HUES64 (cell line): ENCODE results near the gene GNG12. TPM values are rescaled to one million over a fixed set of nuclear protein-coding genes. Genes with fewer than 3 reads are reported as not detected.

ENCODE experiments used
- H3K27ac ChIP-seq: 2 replicates; pipeline ENCODE4 v1.7.0; 2013; ENCODE audit warnings: low read depth, low read length, inconsistent platforms
- H3K27me3 ChIP-seq: 2 replicates; pipeline ENCODE4 v1.6.1; 2013; ENCODE audit warnings: mild to moderate bottlenecking, low read length; ENCODE audit not compliant: insufficient read depth
- H3K36me3 ChIP-seq: 2 replicates; pipeline ENCODE4 v1.6.1; 2013; ENCODE audit warnings: mild to moderate bottlenecking, low read length; ENCODE audit not compliant: insufficient read depth
- H3K4me1 ChIP-seq: 2 replicates; pipeline ENCODE4 v1.6.1; 2013; ENCODE audit warnings: mild to moderate bottlenecking, low read length, moderate library complexity; ENCODE audit not compliant: insufficient read depth
- H3K4me3 ChIP-seq: 2 replicates; pipeline ENCODE4 v1.5.1; 2013; ENCODE audit warnings: mild to moderate bottlenecking, low read length, moderate library complexity
- H3K9ac ChIP-seq: 2 replicates; pipeline ENCODE4 v1.6.1; 2013; ENCODE audit warnings: mild to moderate bottlenecking, low read depth, low read length
- H3K9me3 ChIP-seq: 2 replicates; pipeline ENCODE4 v1.6.1; 2013; ENCODE audit warnings: low read depth, low read length; ENCODE audit not compliant: insufficient read depth
- WGBS: fragments of 150-250, 120-280 bp; methylation state at CpG from one replicate; pipeline ENCODE4 v1.1.7; 2013; ENCODE audit warnings: missing lambda C conversion rate; 5-methylcytosine and 5-hydroxymethylcytosine counted together
- polyA plus RNA-seq, 2 experiments: library from polyadenylated mRNA; stranded (reverse); fragments of 50-300 nt; gene quantifications; one replicate each; pipeline ENCODE4 v1.2.3, GENCODE V29; 2013

GNG12 gene
- 18.1 TPM for polyA plus RNA-seq (2013, experiment 1 of 2)
- polyA plus RNA-seq (2013, experiment 2 of 2) = 24.3 TPM

DNA sequence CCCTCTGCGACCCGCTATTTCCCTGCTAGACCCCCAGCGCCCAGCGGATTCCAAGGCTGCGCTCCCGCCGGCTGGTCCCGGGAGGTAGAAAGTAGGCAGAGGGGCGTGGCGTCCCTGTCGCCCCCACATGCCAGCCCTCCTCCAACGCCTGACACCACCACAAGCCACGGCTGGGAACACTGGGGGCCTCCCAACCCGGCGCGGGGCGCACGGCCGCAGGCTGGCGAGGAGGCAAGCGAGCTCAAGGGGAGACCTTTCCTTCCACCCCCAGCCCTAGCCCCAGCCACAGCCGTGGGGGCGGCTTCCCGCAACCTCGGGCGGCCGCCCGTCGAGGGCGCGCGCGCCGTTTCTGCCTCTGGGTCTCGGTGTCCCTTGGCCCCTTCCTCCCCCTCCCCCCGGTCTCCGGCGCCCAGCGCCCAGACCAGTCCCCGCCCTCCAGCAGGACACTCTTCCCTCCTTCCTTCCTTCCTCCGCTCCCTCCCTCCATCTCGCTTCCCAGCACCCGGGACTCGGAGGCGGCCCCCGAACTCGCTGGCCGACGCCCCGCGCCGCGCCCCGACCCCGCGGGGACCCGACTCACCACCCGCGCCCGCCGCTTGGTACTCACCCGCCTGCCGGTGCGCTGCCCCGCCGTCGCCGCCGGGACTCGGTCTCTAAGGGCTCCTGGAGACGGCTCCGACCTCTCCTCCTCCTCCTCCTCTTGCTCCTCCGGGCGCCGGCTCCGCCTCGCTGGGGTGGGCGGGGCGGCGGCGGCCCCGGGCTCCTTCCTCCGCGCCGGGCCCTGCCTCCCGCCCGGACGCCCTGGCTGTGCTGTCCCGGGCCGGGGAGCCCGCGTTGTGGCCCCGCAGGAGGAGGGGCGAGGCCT, at the start of gene GNG12:
TSS of gene GNG12 (minus strand) at position 731 of the 865 bp plus-strand sequence. CDS start 125,781 bp downstream, outside the sequence.
- peak within 1 kb of the TSS; percentile 80 for H3K4me3 ChIP-seq
- H3K36me3 ChIP-seq = no peaks in the 10 kb centered on the region
- H3K27ac ChIP-seq = peak within 1 kb of the TSS; percentile 32; the same call in 1 of the 2 replicates
- peaks cover 23% of the 10 kb centered on the region for H3K4me1 ChIP-seq
- WGBS = under 1% methylated on average over 94 of the region's 94 CpGs
- no peaks in the 10 kb centered on the region for H3K9me3 ChIP-seq
- peaks cover 42% of the 10 kb centered on the region for H3K27me3 ChIP-seq
- peak within 1 kb of the TSS; percentile 69 for H3K9ac ChIP-seq

- H3K9ac ChIP-seq = no peak overlapping the region
- no peaks in the 10 kb centered on the region for H3K27me3 ChIP-seq
- no peaks in the 10 kb centered on the region for H3K36me3 ChIP-seq
- H3K27ac ChIP-seq = no peak overlapping the region
- no peaks in the 10 kb centered on the region for H3K4me1 ChIP-seq
- H3K9me3 ChIP-seq = no peaks in the 10 kb centered on the region
- no peak overlapping the region for H3K4me3 ChIP-seq
Observed at GRCh38 chr1:67882196-67882958, 49.1 kb upstream of the GNG12 start.

DNA sequence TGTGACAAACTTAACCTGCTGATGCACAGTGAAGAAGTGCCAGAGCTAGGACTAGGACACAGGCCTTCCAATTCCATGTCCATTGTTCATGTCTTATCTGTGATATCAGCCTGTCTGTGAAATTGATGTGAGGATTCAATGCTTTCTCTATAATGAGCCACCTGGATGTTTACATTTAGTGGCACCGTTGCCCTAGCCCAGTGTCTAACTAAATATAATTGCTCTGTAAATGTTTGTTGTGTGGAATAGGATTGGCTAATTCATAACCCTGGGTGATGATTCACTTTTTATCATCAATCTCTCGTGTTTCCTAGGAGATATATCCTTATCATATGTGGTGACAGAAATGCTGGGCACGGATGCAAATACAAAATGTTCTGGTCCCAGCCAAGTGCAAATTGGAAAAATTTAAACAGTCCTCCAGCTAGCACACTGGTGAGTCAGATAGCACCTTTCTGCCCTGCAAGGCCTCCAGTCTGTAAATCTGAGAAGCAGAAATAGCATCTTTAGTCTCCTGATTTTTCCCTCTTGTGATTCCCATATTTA, 46.9 kb upstream of the GNG12 start:
- H3K9ac ChIP-seq = no peak overlapping the region
- no peaks in the 10 kb centered on the region for H3K36me3 ChIP-seq
- H3K4me1 ChIP-seq = no peaks in the 10 kb centered on the region
- H3K9me3 ChIP-seq = no peaks in the 10 kb centered on the region
- WGBS = 93% methylated on average over 2 of the region's 3 CpGs
- H3K4me3 ChIP-seq = no peak overlapping the region
- H3K27ac ChIP-seq = no peak overlapping the region
- no peaks in the 10 kb centered on the region for H3K27me3 ChIP-seq

DNA sequence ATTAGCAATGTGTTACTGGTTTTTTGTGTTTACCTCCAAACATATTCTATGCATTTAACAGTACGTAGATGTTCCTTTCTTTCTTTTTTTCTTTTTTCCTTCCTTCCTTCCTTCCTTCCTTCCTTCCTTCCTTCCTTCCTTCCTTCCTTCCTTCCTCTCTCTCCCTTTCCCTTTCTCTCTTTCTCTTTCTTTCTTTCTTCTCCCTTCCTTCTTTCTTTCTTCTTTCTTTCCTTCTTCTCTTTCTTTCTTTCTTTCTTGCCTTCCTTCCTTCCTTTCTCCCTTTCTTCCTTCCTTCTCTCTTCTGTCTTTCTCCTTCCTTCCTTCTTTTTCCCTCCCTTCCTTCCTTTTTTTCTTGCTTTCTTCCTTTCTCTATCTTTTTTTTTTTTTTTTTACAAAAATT, 46.2 kb upstream of the GNG12 start:
- Histone ChIP-seq H3K9ac (no peak overlapping the region), H3K4me3 (no peak overlapping the region), H3K9me3 (no peaks in the 10 kb centered on the region), H3K36me3 (no peaks in the 10 kb centered on the region), H3K4me1 (no peaks in the 10 kb centered on the region), H3K27ac (no peak overlapping the region), H3K27me3 (no peaks in the 10 kb centered on the region)
- 98% methylated on average over 1 of the region's 1 CpG for WGBS

DNA sequence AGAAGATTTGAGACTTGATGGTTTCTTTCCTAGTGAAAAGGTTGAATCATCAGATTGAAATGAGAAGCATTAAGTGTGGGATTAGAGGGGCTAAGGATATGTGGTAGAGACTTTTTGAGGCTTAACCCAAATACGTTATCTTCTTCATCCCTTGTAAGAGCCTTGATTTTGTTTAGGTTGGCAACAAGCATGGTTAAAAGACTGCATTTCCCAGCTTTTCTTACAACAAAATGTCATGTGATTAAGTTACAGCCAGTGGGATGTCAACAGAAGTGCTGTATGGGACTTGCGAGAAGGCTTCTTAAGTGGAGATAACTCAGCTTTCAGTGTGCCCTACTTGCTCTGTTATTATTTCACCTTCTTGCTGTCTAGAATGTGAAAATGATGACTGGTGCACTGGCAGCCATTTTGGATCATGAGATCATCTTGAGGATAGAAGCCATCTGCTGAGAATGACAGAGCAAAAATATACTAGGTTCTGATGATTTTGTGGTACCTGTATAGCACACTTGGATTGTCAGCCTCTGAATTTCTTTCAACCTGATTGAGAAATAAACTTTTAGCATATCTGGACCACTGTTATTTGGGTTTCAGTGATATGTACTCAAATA, 41.3 kb upstream of the GNG12 start:
- WGBS = 96% methylated on average over 2 of the region's 2 CpGs
- Histone ChIP-seq H3K9ac (no peak overlapping the region), H3K9me3 (no peaks in the 10 kb centered on the region), H3K27me3 (no peaks in the 10 kb centered on the region), H3K4me1 (no peaks in the 10 kb centered on the region), H3K36me3 (no peaks in the 10 kb centered on the region), H3K27ac (no peak overlapping the region), H3K4me3 (no peak overlapping the region)

DNA sequence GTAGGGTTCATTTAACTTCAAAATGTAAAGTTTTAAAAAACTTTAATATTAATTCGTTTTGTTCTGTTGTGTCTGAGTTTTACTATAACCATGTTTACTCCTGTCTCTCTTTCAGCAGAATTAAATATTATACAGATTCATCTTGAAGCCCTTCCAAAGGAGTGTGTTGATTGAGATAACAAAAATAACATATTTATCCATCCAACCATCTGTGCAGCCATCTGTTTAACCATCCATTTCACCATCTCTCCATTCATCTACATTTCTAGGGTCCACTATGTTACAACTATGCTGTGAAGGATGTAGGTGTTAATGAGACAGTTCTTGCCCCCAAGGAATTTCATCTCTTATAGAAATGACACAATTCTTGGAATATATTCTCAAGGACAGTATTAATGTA, 36.0 kb upstream of the GNG12 start:
- Histone ChIP-seq H3K27ac (no peak overlapping the region), H3K9ac (no peak overlapping the region), H3K4me1 (no peaks in the 10 kb centered on the region), H3K9me3 (no peaks in the 10 kb centered on the region), H3K4me3 (no peak overlapping the region), H3K36me3 (no peaks in the 10 kb centered on the region), H3K27me3 (no peaks in the 10 kb centered on the region)
- WGBS = no CpG with 5 or more reads among the region's 1 CpG

DNA sequence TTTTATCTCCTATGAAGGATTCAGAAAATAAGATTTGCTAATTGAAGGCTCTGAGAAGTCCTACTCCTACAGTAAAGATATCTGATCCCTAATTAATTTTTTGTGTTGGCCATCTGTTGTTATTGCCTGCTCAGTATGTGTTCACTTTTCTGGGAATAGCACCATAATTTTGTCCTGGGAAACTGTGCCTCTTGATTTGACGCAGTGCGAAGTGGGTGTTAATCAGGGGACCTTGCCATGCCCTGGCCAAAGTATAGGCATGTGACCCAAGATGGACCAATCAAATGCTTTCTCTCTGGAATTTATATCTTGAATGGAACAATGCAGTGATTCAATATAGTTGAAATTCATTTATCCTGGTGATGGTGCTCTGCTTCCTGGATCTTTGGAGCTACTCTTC, 30.4 kb upstream of the GNG12 start:
- 94% methylated on average over 2 of the region's 2 CpGs for WGBS
- Histone ChIP-seq H3K4me1 (no peaks in the 10 kb centered on the region), H3K9ac (no peak overlapping the region)

GRCh38 chr1:67862685-67863084, 29.4 kb upstream of the GNG12 start:
- 86% methylated on average over 1 of the region's 1 CpG for WGBS
- H3K4me3 ChIP-seq = no peak overlapping the region

More for the DNA sequence above, 30.4 kb upstream of the GNG12 start:
- Histone ChIP-seq H3K27ac (no peak overlapping the region), H3K36me3 (no peaks in the 10 kb centered on the region), H3K4me3 (no peak overlapping the region), H3K27me3 (no peaks in the 10 kb centered on the region), H3K9me3 (no peaks in the 10 kb centered on the region)

DNA sequence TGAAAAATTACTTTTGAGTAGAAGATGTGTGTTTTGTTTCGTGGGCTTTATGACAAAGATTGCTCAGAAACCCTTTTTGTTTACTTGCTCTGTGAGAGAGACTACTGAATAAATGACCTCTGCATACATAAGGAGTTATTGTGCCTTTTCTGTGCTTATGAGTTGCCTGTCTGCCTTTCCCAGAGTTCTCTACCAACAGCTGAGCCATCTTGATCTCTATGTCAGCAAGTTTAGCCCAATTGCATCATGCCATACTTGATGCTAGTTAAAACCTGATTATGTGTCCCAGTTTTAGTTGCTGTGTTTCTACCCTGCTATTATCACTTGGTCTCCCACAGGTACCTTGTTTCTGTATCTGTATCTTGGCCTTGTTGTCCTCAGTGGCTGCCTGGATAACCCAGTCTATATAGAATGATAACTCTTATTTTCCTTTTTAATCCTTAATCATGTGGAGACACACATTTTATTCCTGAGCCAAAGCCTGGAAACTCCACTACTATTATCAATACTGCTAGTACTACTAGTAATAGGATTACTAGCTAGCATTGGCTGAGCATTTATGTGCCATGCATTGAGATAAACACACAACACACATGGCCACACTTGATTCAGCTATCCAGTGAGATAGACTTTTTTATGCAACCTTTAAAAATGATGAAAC, 28.7 kb upstream of the GNG12 start:
- no peaks in the 10 kb centered on the region for H3K4me1 ChIP-seq
- no peaks in the 10 kb centered on the region for H3K27me3 ChIP-seq
- no peaks in the 10 kb centered on the region for H3K9me3 ChIP-seq
- no peak overlapping the region for H3K9ac ChIP-seq
- 85% methylated on average over 1 of the region's 1 CpG for WGBS
- H3K36me3 ChIP-seq = no peaks in the 10 kb centered on the region
- no peak overlapping the region for H3K4me3 ChIP-seq
- no peak overlapping the region for H3K27ac ChIP-seq

More at GRCh38 chr1:67862685-67863084, 29.4 kb upstream of the GNG12 start:
- H3K9ac ChIP-seq = no peak overlapping the region
- H3K4me1 ChIP-seq = no peaks in the 10 kb centered on the region
- no peak overlapping the region for H3K27ac ChIP-seq
- no peaks in the 10 kb centered on the region for H3K9me3 ChIP-seq
- H3K36me3 ChIP-seq = no peaks in the 10 kb centered on the region
- H3K27me3 ChIP-seq = no peaks in the 10 kb centered on the region

- no peaks in the 10 kb centered on the region for H3K4me1 ChIP-seq
- H3K9me3 ChIP-seq = no peaks in the 10 kb centered on the region
- H3K27me3 ChIP-seq = no peaks in the 10 kb centered on the region
- no peak overlapping the region for H3K9ac ChIP-seq
- no peak overlapping the region for H3K4me3 ChIP-seq
- 78% methylated on average over 2 of the region's 2 CpGs for WGBS
- H3K27ac ChIP-seq = no peak overlapping the region
- H3K36me3 ChIP-seq = no peaks in the 10 kb centered on the region
Observed at GRCh38 chr1:67860776-67861175, 27.5 kb upstream of the GNG12 start.
